GM19099 (cell line): Measurements from ENCODE around the gene LRRC28.

Source experiments
- POLR2A ChIP-seq: IDR thresholded peaks from 3 replicates; pipeline ENCODE4 v1.6.1; 2011; ENCODE audit warnings: low read depth; ENCODE audit not compliant: insufficient read length; ENCODE audit errors: extremely low read depth

LRRC28 gene

DNA sequence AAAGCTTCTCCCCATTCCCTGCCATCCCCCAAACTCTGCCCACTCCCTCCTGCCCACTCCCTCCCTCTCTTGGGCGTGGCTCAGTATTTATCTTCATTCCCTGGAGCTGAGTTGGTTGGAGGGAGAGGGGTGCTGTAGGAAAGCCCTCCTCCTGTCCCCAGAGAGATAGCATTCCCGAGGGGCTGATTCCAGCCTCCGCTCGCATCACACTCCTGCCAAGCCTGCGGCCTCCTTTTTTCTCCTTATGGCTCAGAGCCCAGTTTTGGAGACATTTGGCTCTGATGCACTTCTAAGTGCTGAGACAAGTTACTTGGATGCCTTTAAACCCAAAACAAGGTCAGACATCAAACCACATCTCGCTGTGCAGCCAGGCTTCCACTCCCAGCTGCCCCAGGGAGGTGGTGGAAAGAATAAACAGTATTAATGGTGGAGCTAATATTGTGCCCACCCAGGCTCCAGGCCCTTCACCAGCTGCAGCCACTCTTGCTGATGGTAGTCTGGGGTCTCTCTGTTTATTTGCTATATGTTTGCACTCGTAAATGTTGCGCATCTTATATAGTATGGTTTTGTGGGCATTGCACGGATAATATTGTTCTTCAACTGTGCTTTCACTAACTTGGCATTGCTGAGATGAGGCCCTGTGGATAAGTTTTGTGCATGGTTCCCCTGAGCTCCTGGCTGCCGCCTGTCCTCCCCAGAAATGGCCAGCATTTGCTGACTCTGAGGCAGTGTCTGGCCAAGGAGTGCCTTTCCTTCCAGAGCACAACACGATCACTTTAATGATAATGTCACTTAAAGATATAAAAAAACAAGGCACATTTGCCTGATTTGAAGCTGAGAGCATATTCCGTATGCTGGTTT is 157.2 kb downstream of the LRRC28 start:
- no peak for TF ChIP-seq POLR2A

DNA sequence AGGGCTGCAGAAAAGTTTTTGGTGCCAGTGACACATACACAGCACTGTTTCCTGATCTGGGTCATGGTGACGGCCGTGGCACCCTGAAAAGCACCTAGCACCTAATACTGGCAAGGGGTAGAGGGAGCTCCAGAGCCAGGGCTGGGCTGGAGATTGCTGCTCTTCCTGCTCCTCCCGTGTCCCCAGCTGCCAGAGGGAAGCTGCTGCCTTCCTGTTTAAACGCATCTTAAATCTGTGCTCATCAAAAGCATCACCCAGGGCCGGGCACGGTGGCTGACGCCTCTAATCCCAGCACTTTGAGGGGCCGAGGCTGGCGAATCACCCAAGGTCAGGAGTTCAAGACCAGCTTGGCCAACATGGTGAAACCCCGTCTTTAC is 157.8 kb downstream of the LRRC28 start:
- no peak for TF ChIP-seq POLR2A

DNA sequence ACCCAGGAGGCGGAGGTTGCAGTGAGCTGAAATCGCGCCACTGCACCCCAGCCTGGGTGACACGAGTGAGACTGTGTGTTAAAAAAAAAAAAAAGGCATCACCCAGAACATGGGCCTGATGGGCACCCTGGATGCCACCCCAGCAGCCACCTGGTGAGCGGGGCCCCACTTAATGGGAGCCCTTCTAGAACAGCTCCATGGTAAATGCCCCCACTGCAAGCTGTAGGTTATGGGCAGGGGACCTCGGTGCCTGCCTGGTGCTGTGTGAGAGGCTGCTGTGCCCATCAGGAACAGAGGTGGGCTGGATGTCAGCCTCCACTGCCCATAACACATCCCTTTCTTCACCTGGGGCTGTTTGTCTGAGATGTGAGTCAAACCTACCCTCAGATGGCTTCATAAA is 158.3 kb downstream of the LRRC28 start:
- no peak for TF ChIP-seq POLR2A

DNA sequence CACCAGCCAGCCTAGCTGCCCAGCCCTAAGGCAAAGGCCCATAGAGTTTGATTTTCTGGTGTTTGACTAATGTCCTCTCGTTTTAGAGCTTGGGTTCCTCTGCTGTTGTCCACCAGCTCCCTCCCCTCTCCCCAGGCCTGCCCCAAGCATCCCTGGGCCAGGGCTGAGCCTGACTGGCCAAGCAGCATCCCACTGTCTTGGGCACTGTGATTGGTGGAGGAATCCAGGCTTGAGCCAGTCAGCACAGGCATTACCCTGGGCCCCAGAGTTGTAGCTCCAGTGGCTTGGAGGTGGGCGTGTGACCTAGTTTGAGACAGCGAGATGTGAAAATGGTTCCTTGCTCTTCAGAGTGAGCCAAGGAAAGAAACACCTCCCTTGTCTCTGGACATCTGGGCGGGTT is 159.2 kb downstream of the LRRC28 start:
- TF ChIP-seq POLR2A: no peak

DNA sequence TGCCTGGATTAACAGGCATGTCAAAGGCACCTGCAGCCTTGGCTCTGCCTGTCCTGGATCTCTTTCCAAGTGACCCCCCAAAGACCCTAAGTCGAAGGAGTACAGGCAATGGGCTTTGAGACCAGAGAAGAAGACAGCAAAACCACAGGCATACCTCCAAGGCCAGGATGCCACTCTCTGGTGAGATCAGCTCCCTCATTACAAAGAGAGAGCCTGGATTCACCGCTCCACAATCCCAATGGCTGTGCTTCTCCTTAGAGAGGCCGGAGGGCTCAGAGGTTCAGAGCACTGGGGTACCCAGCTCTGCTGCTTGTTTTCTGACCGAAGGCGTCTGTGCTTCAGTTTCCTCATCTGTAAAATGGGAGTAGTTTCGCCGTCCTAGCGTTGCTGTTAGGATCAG is 160.0 kb downstream of the LRRC28 start:
- TF ChIP-seq POLR2A: no peak

DNA sequence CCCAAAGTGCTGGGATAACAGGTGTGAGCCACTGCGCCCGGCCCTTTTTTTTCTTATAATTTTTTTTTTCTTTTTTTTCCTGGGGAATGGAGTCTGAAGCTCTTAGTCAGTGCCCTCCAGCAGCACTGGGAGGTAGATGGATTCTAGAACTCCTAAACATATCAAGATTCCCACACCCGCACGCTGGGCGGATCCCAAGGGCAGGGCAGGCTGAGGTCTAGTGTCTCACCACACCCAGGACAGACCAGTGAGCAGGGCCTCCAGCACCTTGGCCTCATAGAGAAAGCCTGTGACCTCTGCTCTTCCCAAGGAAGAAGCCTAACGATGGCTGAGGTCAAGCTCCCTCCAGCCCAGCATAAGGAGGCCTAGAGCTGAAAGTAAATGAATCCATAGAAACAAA is 160.8 kb downstream of the LRRC28 start:
- no peak for TF ChIP-seq POLR2A

DNA sequence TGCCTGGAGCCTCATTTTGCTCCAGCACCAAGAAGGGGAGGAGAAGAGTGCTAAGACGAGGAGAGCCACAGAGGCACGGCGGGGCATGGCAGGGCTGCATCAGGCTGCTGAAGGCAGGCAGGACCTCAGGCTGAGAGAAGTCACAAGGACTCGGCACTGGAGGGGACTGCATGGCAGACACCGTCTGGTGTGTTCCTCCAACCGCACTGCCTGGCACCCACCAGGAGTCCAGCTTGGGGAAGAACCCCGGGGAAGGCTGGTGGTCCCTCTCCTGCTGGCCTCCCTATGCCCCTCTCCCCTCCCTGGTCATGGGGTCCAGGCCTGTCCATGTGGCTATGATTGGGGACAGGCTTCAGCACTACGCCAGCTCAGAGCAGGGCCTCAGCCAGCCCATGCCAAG is 161.3 kb downstream of the LRRC28 start:
- no peak for TF ChIP-seq POLR2A

DNA sequence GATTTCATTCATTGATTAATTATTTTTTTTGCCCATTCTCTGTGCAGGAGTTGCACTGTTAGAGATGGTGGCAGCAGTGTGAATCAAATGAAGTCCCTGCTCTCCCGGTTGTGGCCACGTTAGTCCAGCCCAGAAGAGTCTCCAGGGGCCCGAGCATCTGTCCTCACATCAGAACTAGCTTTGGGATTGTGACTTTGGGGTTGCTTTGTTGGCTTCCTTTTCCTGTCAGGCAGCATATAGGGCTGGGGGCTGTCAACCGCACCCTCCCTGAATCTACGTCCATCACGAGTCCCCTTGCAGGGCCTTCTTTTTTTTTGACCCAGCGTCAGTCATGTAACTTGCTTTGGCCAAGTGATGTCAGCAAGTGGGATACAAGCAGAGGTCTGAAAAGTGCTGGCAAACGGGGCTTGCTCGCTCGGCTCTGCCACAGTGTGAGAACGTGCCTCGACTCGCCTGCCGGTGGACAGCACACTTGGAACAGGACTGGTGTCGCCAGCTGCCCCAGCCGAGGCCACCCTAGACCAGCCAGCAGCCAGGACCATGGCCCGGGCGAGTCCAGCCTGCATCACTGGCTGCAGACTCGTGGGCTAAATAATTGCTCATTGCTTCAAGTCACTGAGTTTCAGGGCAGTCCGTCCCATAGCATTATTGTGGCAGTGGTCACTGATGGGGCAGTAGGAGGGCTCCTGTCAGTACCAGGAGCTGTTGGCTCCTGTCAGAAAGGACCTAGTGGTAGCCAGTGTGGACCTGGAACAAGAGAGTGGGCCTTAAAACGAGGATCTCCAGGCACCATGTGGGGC is 162.9 kb downstream of the LRRC28 start:
- no peak for TF ChIP-seq POLR2A

DNA sequence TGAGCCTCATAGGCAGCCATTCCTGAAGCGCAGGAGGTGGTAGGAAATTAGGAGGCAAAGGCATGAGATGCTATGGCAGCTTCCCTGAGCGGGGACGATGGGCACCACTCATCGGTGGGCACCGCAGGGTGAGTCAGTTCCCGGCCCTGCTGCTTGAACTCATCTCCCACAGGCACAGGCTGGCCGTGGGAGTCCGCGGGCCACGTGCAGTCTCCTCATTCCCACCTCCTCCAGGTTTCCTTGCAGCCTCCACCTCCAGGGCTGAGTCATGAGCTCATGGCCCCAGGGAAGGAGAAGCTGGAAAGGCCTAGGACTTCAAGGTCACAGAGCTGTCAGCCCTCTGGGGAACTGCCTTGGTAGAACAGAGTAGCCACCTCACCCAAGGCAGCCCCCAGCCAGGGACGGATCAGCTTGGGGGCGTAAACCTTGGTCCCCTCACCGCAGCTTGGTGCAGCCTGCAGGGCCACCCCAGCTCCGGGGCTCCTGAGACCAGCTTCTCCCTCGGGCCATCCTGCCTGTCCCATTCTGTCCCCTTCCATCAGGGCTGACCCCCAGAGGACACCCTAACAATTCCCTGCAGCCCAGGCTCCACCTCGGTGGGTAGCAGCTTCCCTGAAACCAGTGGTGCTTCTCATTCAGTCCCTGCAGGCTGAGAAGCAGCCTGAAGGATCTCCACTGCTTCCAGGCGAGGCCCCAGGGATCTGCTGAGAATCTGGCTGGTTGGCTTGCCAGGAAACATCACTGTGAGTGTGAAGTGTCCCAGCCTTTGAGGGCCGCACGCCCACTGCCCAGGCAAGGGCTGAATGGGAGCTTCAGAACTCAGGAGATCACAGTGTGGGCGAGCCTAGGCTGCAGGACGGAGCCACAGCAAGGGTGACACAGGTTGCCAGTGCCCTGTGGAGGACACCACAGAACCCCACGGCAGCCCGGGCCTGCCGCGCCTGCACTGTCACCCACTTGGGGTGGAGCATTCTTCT is 163.8 kb downstream of the LRRC28 start:
- TF ChIP-seq POLR2A: no peak

DNA sequence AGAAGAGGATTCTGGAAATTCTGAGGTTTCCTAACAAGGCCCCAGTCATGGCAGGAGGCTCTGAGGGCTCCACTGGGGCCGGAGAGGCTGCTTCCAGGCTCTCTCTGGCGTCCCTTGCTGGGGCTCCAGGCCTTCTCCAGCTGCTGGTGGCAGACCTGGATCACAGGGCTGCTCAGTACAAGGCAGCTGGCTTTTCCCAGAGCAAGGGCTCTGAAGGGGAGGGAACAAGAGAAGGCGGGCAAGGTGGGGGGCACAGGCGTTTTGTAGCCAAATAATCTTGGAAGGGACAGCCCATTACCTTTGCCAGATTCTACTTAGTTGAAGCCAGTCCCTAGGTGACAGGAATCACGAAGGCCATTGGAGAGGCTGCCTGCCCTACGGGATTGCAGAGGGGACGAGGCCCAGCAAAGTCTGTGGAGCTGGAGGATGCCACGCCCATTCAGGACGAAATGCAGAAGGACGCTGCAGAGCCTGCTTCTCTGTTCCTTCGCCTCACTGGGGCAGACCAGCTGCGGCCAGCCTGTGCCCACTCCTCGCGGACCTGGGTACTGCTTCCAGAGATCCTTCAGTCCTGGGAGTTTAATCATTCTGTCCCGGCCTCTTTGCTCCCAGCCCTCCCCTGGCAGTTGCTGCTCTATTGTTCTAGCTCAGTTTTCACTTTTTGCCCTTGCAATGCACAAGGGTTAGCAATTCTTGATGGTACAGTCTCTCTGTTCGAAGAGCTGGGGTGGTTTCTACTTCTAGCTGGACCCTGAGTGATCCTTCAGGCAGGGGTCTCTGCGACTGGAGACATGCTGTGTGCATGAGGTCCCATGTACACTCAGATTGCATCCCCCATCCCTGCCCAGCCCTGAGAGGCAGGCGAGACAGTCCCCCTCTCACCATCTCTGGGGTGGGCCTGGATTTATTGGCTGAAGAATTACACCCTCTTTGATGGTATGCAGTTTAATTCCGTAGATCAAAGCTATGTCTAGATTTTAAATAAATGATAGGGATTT is 165.2 kb downstream of the LRRC28 start:
- no peak for TF ChIP-seq POLR2A

DNA sequence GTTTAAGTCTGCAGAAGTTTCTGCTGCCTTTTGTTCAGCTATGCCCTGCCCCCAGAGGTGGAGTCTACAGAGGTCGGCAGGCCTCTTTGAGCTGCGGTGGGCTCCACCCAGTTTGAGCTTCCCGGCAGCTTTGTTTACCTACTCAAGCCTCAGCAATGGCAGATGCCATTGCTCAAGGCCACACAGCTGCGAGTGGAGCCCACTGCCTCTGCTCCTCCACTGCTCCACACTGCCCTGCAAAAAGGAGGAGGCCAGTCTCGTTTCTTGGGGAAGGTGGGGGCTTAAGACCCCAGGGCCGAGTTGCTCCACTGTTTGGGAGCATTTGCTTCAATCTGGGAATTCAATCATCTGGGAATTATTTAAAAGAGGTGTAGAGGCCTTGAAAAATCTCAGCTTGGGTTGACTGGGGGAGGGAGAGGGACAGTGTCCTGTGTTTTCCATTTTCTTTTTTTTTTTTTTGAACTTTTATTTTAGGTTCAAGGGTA is 169.9 kb downstream of the LRRC28 start:
- no peak for TF ChIP-seq POLR2A

DNA sequence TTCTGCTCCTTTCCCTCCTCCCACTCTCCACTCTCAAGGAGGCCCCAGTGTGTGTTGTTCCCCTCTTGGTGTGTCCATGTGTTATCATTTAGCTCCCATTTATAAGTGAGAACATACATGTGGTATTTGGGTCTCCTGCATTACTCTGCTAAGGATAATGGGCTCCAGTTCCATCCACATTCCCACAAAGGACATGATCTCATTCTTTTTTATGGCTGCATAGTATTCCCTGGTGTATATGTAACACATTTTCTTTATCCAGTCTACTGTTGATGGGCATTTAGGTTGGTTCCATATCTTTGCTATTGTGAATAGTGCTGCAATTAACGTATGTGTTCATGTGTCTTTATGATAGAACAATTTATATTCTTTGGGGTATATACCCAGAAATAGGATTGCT is 170.5 kb downstream of the LRRC28 start:
- no peak for TF ChIP-seq POLR2A
